Parathyroid adenoma (tissue), 2 donors: ENCODE measurements around the gene MSL3.
A peak's percentile ranks its signal among the peaks of the same experiment; 100 is the strongest.

Experiments used
- H2AFZ ChIP-seq: fragments of 300-600 bp; sonication (generic); one replicate; pipeline ENCODE4 v1.7.0; 2017; ENCODE audit warnings: antibody characterized with exemption, mild to moderate bottlenecking
- H3K27ac ChIP-seq: fragments of 300-600 bp; sonication (generic); one replicate; pipeline ENCODE4 v1.7.0; 2017
- H3K27me3 ChIP-seq: fragments of 300-600 bp; sonication (generic); one replicate; pipeline ENCODE4 v1.7.0; 2017; ENCODE audit warnings: low read length; ENCODE audit not compliant: control insufficient read depth, insufficient read depth
- H3K36me3 ChIP-seq: fragments of 300-600 bp; sonication (generic); one replicate; pipeline ENCODE4 v1.7.0; 2017; ENCODE audit warnings: low read length; ENCODE audit not compliant: control insufficient read depth, insufficient read depth
- H3K4me1 ChIP-seq: fragments of 300-600 bp; sonication (generic); one replicate; pipeline ENCODE4 v1.7.0; 2017; ENCODE audit warnings: control low read depth
- H3K4me2 ChIP-seq: fragments of 300-600 bp; sonication (generic); one replicate; pipeline ENCODE4 v1.7.0; 2017; ENCODE audit warnings: low read length
- H3K4me3 ChIP-seq: fragments of 300-600 bp; sonication (generic); one replicate; pipeline ENCODE4 v1.7.0; 2017; ENCODE audit warnings: low read depth, low read length
- H3K79me2 ChIP-seq: fragments of 300-600 bp; sonication (generic); one replicate; pipeline ENCODE4 v1.7.0; 2017; ENCODE audit warnings: control low read depth
- H3K9ac ChIP-seq: fragments of 300-600 bp; sonication (generic); one replicate; pipeline ENCODE4 v1.7.0; 2017; ENCODE audit warnings: mild to moderate bottlenecking
- H3K9me3 ChIP-seq: fragments of 300-600 bp; sonication (generic); one replicate; pipeline ENCODE4 v1.7.0; 2017; ENCODE audit warnings: low read length; ENCODE audit not compliant: control insufficient read depth
- CTCF ChIP-seq: fragments of 300-600 bp; sonication (generic); IDR thresholded peaks from one replicate; pipeline ENCODE4 v1.7.0; 2017; ENCODE audit warnings: antibody characterized with exemption, mild to moderate bottlenecking
- donor health status: primary hyperparathyroidism.

The MSL3 gene

DNA sequence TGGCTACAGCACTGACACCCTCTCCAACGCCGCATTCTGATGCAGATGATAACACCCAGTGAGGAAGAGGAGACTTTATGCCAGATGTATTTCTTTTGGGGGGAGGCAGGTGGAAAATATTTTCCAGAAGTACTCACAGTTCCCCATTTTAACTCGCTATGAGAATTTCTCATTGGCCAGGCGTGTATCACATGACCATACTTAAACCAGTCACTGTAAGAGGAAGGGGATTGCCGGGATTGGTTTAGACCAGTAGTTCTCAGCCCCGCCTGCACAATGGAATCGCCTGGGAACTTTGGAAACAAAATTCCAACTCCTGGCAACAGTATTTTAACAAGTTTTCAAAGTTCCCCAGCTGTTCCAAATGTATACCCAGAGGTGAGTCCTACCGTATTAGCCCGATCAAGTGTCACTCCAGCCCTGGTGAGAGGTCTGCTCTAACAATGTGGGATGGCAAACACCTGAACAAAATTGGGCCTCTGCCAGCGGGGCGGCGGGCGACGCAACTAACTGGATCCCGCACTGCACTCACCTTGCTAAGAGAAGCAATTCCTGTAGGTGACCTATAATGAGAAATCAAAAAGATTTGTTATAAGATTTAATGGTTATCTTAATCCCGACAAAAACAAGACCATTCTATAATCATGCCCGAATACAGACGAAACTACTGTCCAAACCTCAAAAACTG lies 2.9 kb upstream of the MSL3 start:
- TF ChIP-seq CTCF, result no peak
- Histone ChIP-seq H3K36me3 (no peaks in the 10 kb centered on the region), H3K9ac (no peak overlapping the region), H2AFZ (no peak overlapping the region), H3K4me3 (no peak overlapping the region), H3K4me1 (no peaks in the 10 kb centered on the region), H3K9me3 (no peaks in the 10 kb centered on the region), H3K27me3 (no peaks in the 10 kb centered on the region), H3K4me2 (no peak overlapping the region), H3K27ac (no peak overlapping the region), H3K79me2 (no peaks in the 10 kb centered on the region)

DNA sequence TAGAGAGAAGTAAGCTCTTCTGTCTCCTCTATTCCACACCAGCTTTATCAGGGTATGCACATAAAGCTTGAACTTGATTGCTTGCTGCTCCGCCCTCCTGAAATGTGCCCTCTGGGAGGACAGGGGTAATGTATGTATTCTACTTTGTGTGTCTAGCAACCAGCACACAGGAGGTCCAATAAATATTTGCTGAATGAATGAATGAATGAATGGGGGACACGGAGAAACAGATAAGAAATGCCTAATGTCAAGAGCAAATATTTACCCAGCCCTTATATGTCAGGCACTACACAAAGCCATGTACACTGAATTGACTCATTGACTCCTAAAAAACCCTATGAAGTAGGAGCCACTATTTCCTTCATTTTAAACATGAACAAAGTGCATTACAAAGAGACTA lies 2.3 kb upstream of the MSL3 start:
- TF ChIP-seq CTCF, result no peak
- no peak overlapping the region for H3K9ac ChIP-seq
- H3K27me3 ChIP-seq, result no peaks in the 10 kb centered on the region
- H3K27ac ChIP-seq, result no peak overlapping the region
- H3K4me2 ChIP-seq, result no peak overlapping the region
- H3K4me3 ChIP-seq, result no peak overlapping the region
- no peaks in the 10 kb centered on the region for H3K36me3 ChIP-seq
- no peaks in the 10 kb centered on the region for H3K9me3 ChIP-seq
- H3K79me2 ChIP-seq, result no peaks in the 10 kb centered on the region
- no peaks in the 10 kb centered on the region for H3K4me1 ChIP-seq
- H2AFZ ChIP-seq, result no peak overlapping the region

DNA sequence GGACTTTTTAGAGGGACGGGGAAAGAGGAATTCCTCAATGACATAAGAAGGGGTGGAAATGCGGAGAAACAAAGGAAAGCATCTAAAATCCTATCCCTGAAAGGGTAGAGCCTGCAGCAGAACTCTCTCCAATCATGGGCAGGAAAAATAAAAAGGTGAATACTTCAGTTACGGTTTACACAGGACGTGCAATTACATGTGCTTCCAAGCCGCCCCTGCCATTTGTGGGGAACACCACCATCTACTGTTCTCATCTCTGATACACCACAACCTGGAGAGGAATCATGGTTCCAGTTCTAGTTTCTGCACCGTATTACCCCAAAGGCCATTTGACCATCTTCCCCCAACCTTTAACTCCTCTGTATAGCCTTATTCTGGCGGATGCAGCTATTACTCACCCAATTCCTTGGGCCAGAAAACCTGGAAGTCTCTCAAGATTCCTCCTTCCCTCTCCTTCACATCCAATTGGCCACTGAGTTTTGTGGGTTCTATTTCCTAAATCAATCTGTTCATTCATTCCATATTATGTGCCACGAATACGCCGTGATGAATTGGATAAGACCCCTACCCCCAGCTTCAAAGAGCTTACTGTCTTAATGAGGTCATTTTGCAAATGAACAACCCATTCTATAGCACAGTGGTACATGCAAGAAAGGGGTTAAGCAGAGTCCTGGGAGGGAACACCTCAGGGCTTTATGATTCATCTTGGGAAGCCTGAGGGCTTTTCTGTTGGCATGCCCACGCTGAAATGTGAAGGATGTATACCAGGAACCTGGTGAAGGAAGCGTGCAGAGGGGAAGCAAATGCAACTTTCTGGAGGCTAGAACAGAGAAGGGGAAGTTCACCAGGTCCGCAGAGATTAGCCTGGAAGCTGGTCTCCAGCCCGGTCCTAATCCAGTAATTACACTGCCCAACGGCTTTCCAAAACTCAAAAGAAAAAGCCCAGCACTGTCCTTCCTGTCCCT lies 1.4 kb upstream of the MSL3 start:
- no peak for TF ChIP-seq CTCF
- no peaks in the 10 kb centered on the region for H3K4me1 ChIP-seq
- no peak overlapping the region for H3K27ac ChIP-seq
- H2AFZ ChIP-seq, result peak overlapping the region; percentile 89
- no peaks in the 10 kb centered on the region for H3K9me3 ChIP-seq
- H3K27me3 ChIP-seq, result no peaks in the 10 kb centered on the region
- H3K9ac ChIP-seq, result no peak overlapping the region
- no peaks in the 10 kb centered on the region for H3K36me3 ChIP-seq
- peak overlapping the region; percentile 66 for H3K4me2 ChIP-seq
- no peaks in the 10 kb centered on the region for H3K79me2 ChIP-seq
- no peak overlapping the region for H3K4me3 ChIP-seq

- peak overlapping the region; percentile 89 for H2AFZ ChIP-seq
- peak overlapping the region; percentile 19 for H3K9ac ChIP-seq
- H3K79me2 ChIP-seq, result no peaks in the 10 kb centered on the region
- H3K4me2 ChIP-seq, result peak overlapping the region; percentile 66
- no peaks in the 10 kb centered on the region for H3K27me3 ChIP-seq
- no peaks in the 10 kb centered on the region for H3K36me3 ChIP-seq
- H3K27ac ChIP-seq, result peak overlapping the region; percentile 79
- TF ChIP-seq CTCF, result no peak
- H3K9me3 ChIP-seq, result no peaks in the 10 kb centered on the region
- no peaks in the 10 kb centered on the region for H3K4me1 ChIP-seq
- peak overlapping the region; percentile 55 for H3K4me3 ChIP-seq
These were observed 679 bp upstream of the MSL3 start for GRCh38 chrX:11757397-11757718.
